Stomach (tissue), 9 donors: ENCODE measurements around the gene SELENOP. TPM values are rescaled to one million over a fixed set of nuclear protein-coding genes. Genes with fewer than 3 reads are reported as not detected.
A peak's percentile ranks its signal among the peaks of the same experiment; 100 is the strongest.

Experiments used
- DNase-seq, 2 donors: peaks; one replicate each; pipeline versions ENCODE4 v3.0.0 to v3.0.0-alpha.2; 2013 to 2019
- H3K27ac ChIP-seq, 5 donors: fragments of 200-600 bp in 4 of 5; sonication (generic) in 4 of 5; one replicate each; pipeline ENCODE4 v1.5.1; 2013 to 2019; ENCODE audit warnings: mild to moderate bottlenecking in 1 of 5, moderate library complexity in 1 of 5
- H3K27me3 ChIP-seq, 3 donors: fragments of 200-600 bp; sonication (generic); one replicate each; pipeline ENCODE4 v1.5.1; 2017 to 2019; ENCODE audit warnings: mixed run types in 1 of 3
- H3K36me3 ChIP-seq, 4 donors: fragments of 200-600 bp; sonication (generic); 1 replicate in 3 of 4; 2 replicates in 1 of 4; pipeline ENCODE4 v1.5.1; 2016 to 2019
- H3K4me1 ChIP-seq, 4 donors: fragments of 200-600 bp; sonication (generic); one replicate each; pipeline ENCODE4 v1.5.1; 2016 to 2019
- H3K4me3 ChIP-seq, 4 donors: fragments of 200-600 bp; sonication (generic) in 3 of 4; one replicate each; pipeline ENCODE4 v1.5.1; 2016 to 2019; ENCODE audit warnings: mild to moderate bottlenecking in 1 of 4
- H3K9me3 ChIP-seq, 4 donors: fragments of 200-600 bp; sonication (generic); one replicate each; pipeline ENCODE4 v1.5.1; 2016 to 2019
- CTCF ChIP-seq, 7 experiments: fragments of 450-650 bp in 4 of 7; fragments of 200-600 bp in 3 of 7; sonication (generic) in 3 of 7; IDR thresholded peaks; one replicate each; pipeline ENCODE4 v1.5.1; 2016 to 2019; ENCODE audit warnings: antibody characterized with exemption in 7 of 7, control low read depth in 2 of 7, mild to moderate bottlenecking in 1 of 7
- EP300 ChIP-seq: sonication (generic); formaldehyde crosslinking; IDR thresholded peaks from one replicate; pipeline ENCODE4 v1.6.1; 2017; ENCODE audit warnings: antibody characterized with exemption
- POLR2A ChIP-seq, 4 donors: fragments of 450-650 bp; IDR thresholded peaks; one replicate each; pipeline ENCODE4 v1.6.1; 2016; ENCODE audit warnings: antibody characterized with exemption in 4 of 4, control low read depth in 2 of 4, mild to moderate bottlenecking in 1 of 4, moderate library complexity in 1 of 4
- POLR2AphosphoS5 ChIP-seq, 3 donors: sonication (generic); formaldehyde crosslinking; IDR thresholded peaks; one replicate each; pipeline ENCODE4 v1.6.1; 2016; ENCODE audit warnings: antibody characterized with exemption in 3 of 3
- WGBS, 5 donors: extraction: QIAGEN DNeasy Blood & Tissue Kit in 3 of 5; methylation state at CpG; one replicate each; pipeline versions ENCODE4 v1.1.5 to v1.1.7; 2013 to 2018; 5-methylcytosine and 5-hydroxymethylcytosine counted together
- intact Hi-C: fragments of 100-400 bp; cut with DNase I; formaldehyde crosslinking; loops from one replicate; pipeline ENCODE4 v1.15.1; 2023; ENCODE audit warnings: low total_unique reads
- polyA plus RNA-seq, 3 donors: library from polyadenylated mRNA; stranded (reverse); fragments of 200-250 nt; gene quantifications; one replicate each; pipeline ENCODE4 v1.2.3, GENCODE V29; 2013
- total RNA-seq, 5 donors: library from RNA; depleted of rRNA; stranded (reverse); fragments of >200 nt; gene quantifications; one replicate each; pipeline versions ENCODE4 v1.1.0 to v1.2.3, GENCODE V29; 2014 to 2016
- donor health status: healthy with polysubstance abuse.
- donor health status: Bipolar disorder and iron deficiency.
- donor health status: healthy.

The SELENOP gene
- total and polyA plus RNA-seq, 8 donors = 83.5 to 484 (median 261) TPM

- intact Hi-C loops = loop anchor here (10.0 kb wide), 1 partner anchor 907 kb away; no protein-coding TSS in a partner anchor
- no peaks in the 10 kb centered on the region for H3K9me3 ChIP-seq
- no peak overlapping the region for H3K4me3 ChIP-seq
- peaks cover 0 to 5% (median 4%) of the 10 kb centered on the region in 3 donors for H3K27me3 ChIP-seq
- DNase-seq = no peak
- H3K36me3 ChIP-seq = no peaks in the 10 kb centered on the region
- TF ChIP-seq POLR2A (IDR thresholded peaks at IDR 0.05) (no peak), EP300 (no peak)
- no peak overlapping the region for H3K27ac ChIP-seq
- 94 to 100% (median 98%) methylated on average over 1 of the region's 1 CpG for WGBS, 5 donors
- peaks cover 0 to 4% (median 0%) of the 10 kb centered on the region in 4 donors for H3K4me1 ChIP-seq
Measured at GRCh38 chr5:42761791-42762190, 49.9 kb downstream of the SELENOP start.

- H3K27ac ChIP-seq = no peak overlapping the region
- intact Hi-C loops = loop anchor here (10.0 kb wide), 1 partner anchor 906 kb away; no protein-coding TSS in a partner anchor
- WGBS, 5 donors = 83 to 95% (median 90%) methylated on average over 4 of the region's 4 CpGs
- H3K4me1 ChIP-seq = peaks cover 0 to 4% (median 0%) of the 10 kb centered on the region in 4 donors
- DNase-seq = no peak
- no peak overlapping the region for H3K4me3 ChIP-seq
- no peaks in the 10 kb centered on the region for H3K36me3 ChIP-seq
- no peak for TF ChIP-seq CTCF (IDR thresholded peaks at IDR 0.05)
- TF ChIP-seq POLR2AphosphoS5 (IDR thresholded peaks at IDR 0.05) = no peak
- no peak for TF ChIP-seq EP300
- no peak for TF ChIP-seq POLR2A (IDR thresholded peaks at IDR 0.05)
- H3K27me3 ChIP-seq = peaks cover 0 to 9% (median 8%) of the 10 kb centered on the region in 3 donors
- no peaks in the 10 kb centered on the region for H3K9me3 ChIP-seq
Measured at GRCh38 chr5:42760426-42760825, 51.3 kb downstream of the SELENOP start.

GRCh38 chr5:42759456-42759855 is 52.2 kb downstream of the SELENOP start:
- WGBS, 5 donors = 84 to 89% (median 85%) methylated on average over 2 of the region's 2 CpGs
- H3K27ac ChIP-seq = no peak overlapping the region

GRCh38 chr5:42756606-42757601 is 54.8 kb downstream of the SELENOP start, which contains the start of gene CCDC152:
TSS of gene CCDC152 (plus strand) at chr5:42756818. CDS start at chr5:42759122, 2,304 bp downstream.
- Histone ChIP-seq H3K4me3 (peak within 1 kb of the TSS; percentile 27 to 33 (median 32)), H3K27ac (no peak within 1 kb of the TSS), H3K4me1 (peaks cover 0 to 4% (median 0%) of the 10 kb centered on the region in 4 donors), H3K9me3 (no peaks in the 10 kb centered on the region), H3K27me3 (peaks cover 0 to 9% (median 8%) of the 10 kb centered on the region in 3 donors), H3K36me3 (no peaks in the 10 kb centered on the region)
- WGBS, 5 donors = 24 to 32% (median 24%) methylated on average over 35 of the region's 35 CpGs
- no peak for TF ChIP-seq POLR2A (IDR thresholded peaks at IDR 0.05)
- no peak for TF ChIP-seq POLR2AphosphoS5 (IDR thresholded peaks at IDR 0.05)
- TF ChIP-seq CTCF (IDR thresholded peaks at IDR 0.05) = no peak
- no peak for TF ChIP-seq EP300
- peak; percentile 20 to 47 for DNase-seq
- intact Hi-C loops = no loop called here

More at GRCh38 chr5:42759456-42759855, 52.2 kb downstream of the SELENOP start:
- intact Hi-C loops = no loop called here
- Histone ChIP-seq H3K9me3 (no peaks in the 10 kb centered on the region), H3K36me3 (no peaks in the 10 kb centered on the region), H3K4me3 (no peak overlapping the region), H3K4me1 (peaks cover 0 to 4% (median 0%) of the 10 kb centered on the region in 4 donors), H3K27me3 (peaks cover 0 to 9% (median 8%) of the 10 kb centered on the region in 3 donors)
- TF ChIP-seq POLR2AphosphoS5 (IDR thresholded peaks at IDR 0.05) (no peak), POLR2A (IDR thresholded peaks at IDR 0.05) (no peak), EP300 (no peak), CTCF (IDR thresholded peaks at IDR 0.05) (no peak)
- no peak for DNase-seq
